Activated gamma-delta T cell treated with anti-CD3 and anti-CD28 coated beads, Interleukin-2, amount 50 U/mL, for 16 hours (primary cell): ENCODE data around the gene CAMTA1.

Source experiments
- DNase-seq: peaks from one replicate; pipeline ENCODE4 v3.0.0-alpha.2; 2020; ENCODE audit warnings: low read depth

CAMTA1 gene

GRCh38 chr1:7077136-7077535 lies 291.9 kb downstream of the CAMTA1 start:
- no peak for DNase-seq

- no peak for DNase-seq
Measured at GRCh38 chr1:7077970-7078369, 292.7 kb downstream of the CAMTA1 start.

- no peak for DNase-seq
Measured at GRCh38 chr1:7079637-7080036, 294.4 kb downstream of the CAMTA1 start.

- no peak for DNase-seq
Measured at GRCh38 chr1:7084232-7084894, 299.1 kb downstream of the CAMTA1 start.

- no peak for DNase-seq
Measured at GRCh38 chr1:7085521-7085920, 300.3 kb downstream of the CAMTA1 start.

- DNase-seq: no peak
Measured at GRCh38 chr1:7086106-7086505, 300.9 kb downstream of the CAMTA1 start.

GRCh38 chr1:7087888-7088287 lies 302.6 kb downstream of the CAMTA1 start:
- no peak for DNase-seq

GRCh38 chr1:7089497-7089896 lies 304.2 kb downstream of the CAMTA1 start:
- no peak for DNase-seq

GRCh38 chr1:7093297-7093696 lies 308.0 kb downstream of the CAMTA1 start:
- DNase-seq: no peak

- no peak for DNase-seq
Measured at GRCh38 chr1:7094086-7094485, 308.8 kb downstream of the CAMTA1 start.

- DNase-seq: no peak
Measured at GRCh38 chr1:7094509-7094908, 309.3 kb downstream of the CAMTA1 start.

GRCh38 chr1:7095343-7095964 lies 310.2 kb downstream of the CAMTA1 start:
- DNase-seq: no peak

- DNase-seq: no peak
Measured at GRCh38 chr1:7097938-7098592, 312.8 kb downstream of the CAMTA1 start.

GRCh38 chr1:7098641-7099040 lies 313.4 kb downstream of the CAMTA1 start:
- DNase-seq: no peak

- no peak for DNase-seq
Measured at GRCh38 chr1:7100479-7100878, 315.2 kb downstream of the CAMTA1 start.

GRCh38 chr1:7101187-7101586 lies 315.9 kb downstream of the CAMTA1 start:
- DNase-seq: no peak

- DNase-seq: no peak
Measured at GRCh38 chr1:7103361-7103782, 318.1 kb downstream of the CAMTA1 start.

GRCh38 chr1:7103874-7104273 lies 318.6 kb downstream of the CAMTA1 start:
- DNase-seq: no peak

GRCh38 chr1:7104339-7104738 lies 319.1 kb downstream of the CAMTA1 start:
- DNase-seq: no peak

- no peak for DNase-seq
Measured at GRCh38 chr1:7105269-7105668, 320.0 kb downstream of the CAMTA1 start.

- no peak for DNase-seq
Measured at GRCh38 chr1:7106442-7107108, 321.3 kb downstream of the CAMTA1 start.

- no peak for DNase-seq
Measured at GRCh38 chr1:7107109-7107830, 322.0 kb downstream of the CAMTA1 start.
